ENCODE data around the gene HMG20B.

- TF ChIP-seq CTCF (conservative IDR thresholded peaks at IDR 0.05; ENCODE audit: low read depth, low read length) (no peak), EZH2 (IDR thresholded peaks at IDR 0.05; ENCODE audit: low read length, unreplicated experiment) (no peak)
Measured at GRCh38 chr19:3538965-3539755, 33.6 kb upstream of the HMG20B start, which contains the start of gene TEKTIP1.

Measured in PC-3 (cell line).